ENCODE measurements around the gene LLCFC1.

The LLCFC1 gene

DNA sequence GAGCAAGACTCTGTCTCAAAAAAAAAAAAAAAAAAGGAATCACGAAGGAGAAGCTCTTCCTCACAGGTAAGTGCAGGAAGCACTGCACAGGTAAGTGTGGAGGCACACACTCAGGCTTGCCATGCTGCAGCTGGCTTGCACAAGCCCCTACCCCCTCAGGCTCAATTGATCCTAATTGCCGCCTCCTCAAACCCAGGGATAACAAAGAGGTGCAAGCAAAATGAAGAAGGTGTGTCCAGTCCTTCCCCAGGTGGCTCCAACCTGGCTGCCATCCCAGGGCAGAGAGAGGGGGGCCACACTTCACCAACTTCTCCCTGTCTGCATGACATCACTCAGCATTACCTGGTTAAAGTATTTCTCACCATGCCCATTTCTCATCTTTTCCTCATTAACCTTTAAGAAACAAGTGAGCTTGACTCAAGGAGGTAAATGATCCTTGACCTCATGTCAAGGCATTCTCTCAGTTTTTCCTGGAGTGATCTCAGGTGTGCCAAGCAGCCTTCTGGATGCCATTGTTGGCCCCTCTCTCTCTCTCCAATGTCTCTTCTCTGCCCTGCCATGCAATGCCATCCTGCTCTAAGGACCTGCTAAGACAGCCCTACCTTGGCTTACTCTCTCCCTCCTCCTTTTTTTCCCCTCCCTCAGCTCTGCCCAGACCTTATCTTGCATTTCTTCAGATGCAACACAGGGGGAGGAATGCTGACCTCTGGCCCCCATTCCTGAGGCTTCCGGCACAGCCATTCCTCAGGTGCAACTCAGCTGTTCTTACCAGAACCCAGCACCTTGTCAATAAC is 40.7 kb upstream of the LLCFC1 start:
- Histone ChIP-seq H3K9ac (ENCODE audit: low read length in 2 of 2) (no peak overlapping the region), H3K4me3 (ENCODE audit: low read length in 2 of 2) (no peak overlapping the region), H3K27me3 (ENCODE audit: control insufficient read depth in 1 of 2, insufficient read depth in 2 of 2, low read length in 2 of 2) (peaks cover 0 to 5% of the 10 kb centered on the region in 2 donors), H3K36me3 (ENCODE audit: control insufficient read depth in 2 of 2, insufficient read depth in 2 of 2, low read length in 2 of 2) (no peaks in the 10 kb centered on the region), H3K4me1 (ENCODE audit: control insufficient read depth, insufficient read depth, low read length) (no peaks in the 10 kb centered on the region), H3K27ac (ENCODE audit: low read length) (no peak overlapping the region), H3K9me3 (ENCODE audit: control insufficient read depth in 2 of 2, low read length in 2 of 2) (no peaks in the 10 kb centered on the region)

DNA sequence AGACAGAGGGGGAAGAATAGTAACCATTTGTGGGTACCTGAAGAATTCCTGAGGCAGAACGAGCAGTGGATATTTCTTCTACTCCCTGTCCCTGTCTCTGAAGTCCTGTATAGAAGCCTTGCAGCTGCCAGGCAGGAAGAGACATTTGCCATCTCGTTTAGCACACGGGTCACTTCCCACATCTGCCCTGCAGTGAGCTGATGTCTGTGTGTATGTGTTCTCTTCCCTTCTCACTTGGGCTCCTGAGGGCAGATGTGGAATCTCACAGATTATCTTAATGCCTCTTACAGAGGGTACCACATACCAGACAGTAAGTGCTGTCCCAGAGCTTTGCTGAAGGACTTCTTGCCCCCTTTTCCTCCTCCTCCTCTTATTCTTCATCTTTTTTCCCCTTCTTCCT is 39.6 kb upstream of the LLCFC1 start:
- Histone ChIP-seq H3K27ac (ENCODE audit: low read length) (no peak overlapping the region), H3K4me1 (ENCODE audit: control insufficient read depth, insufficient read depth, low read length) (no peaks in the 10 kb centered on the region), H3K9ac (ENCODE audit: low read length in 2 of 2) (no peak overlapping the region), H3K9me3 (ENCODE audit: control insufficient read depth in 2 of 2, low read length in 2 of 2) (no peaks in the 10 kb centered on the region), H3K4me3 (ENCODE audit: low read length in 2 of 2) (no peak overlapping the region), H3K36me3 (ENCODE audit: control insufficient read depth in 2 of 2, insufficient read depth in 2 of 2, low read length in 2 of 2) (no peaks in the 10 kb centered on the region), H3K27me3 (ENCODE audit: control insufficient read depth in 1 of 2, insufficient read depth in 2 of 2, low read length in 2 of 2) (peaks cover 0 to 5% of the 10 kb centered on the region in 2 donors)

DNA sequence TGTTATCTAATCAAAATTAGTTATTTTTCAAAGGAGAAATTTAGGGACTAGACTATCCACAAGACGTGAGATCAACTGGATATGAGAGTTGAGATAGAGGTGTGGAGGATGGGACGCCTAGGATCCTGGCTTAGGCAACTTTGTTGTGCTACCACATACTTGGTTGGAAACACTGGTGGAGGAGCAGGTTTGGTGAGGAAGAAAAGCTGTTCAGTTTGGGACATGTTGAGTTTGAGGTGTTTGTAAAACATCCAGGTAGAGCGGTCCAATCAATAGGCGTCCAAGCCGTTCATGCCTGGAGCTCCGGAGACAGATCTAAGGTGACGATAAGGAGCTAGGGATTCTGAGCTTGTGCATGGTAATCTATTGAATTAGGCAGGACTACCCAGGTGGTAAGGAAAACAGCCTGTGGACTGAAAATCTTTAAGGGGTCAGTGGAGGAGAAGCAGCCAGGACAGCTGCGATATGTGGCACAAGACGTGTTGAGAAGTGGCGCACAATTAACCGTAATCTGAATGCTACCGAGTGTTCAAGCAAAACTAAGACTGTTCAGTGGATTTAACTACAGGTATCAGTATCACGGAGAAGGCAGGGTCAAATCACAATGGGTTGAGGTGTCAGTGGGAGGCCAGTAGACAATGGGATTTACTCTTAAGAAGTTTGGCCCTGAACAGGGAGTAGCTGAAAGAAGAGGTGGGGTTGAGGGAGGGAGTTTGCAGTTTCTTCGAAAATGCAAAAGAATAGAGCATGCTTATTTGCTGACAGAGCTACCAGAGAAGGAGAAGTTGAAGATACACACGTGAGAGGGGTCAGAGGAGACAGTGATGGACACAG is 37.6 kb upstream of the LLCFC1 start:
- Histone ChIP-seq H3K9ac (ENCODE audit: low read length in 2 of 2) (no peak overlapping the region), H3K4me3 (ENCODE audit: low read length in 2 of 2) (no peak overlapping the region), H3K27ac (ENCODE audit: low read length) (no peak overlapping the region), H3K4me1 (ENCODE audit: control insufficient read depth, insufficient read depth, low read length) (no peaks in the 10 kb centered on the region), H3K27me3 (ENCODE audit: control insufficient read depth in 1 of 2, insufficient read depth in 2 of 2, low read length in 2 of 2) (peaks cover 0 to 5% of the 10 kb centered on the region in 2 donors), H3K9me3 (ENCODE audit: control insufficient read depth in 2 of 2, low read length in 2 of 2) (no peaks in the 10 kb centered on the region), H3K36me3 (ENCODE audit: control insufficient read depth in 2 of 2, insufficient read depth in 2 of 2, low read length in 2 of 2) (no peaks in the 10 kb centered on the region)

DNA sequence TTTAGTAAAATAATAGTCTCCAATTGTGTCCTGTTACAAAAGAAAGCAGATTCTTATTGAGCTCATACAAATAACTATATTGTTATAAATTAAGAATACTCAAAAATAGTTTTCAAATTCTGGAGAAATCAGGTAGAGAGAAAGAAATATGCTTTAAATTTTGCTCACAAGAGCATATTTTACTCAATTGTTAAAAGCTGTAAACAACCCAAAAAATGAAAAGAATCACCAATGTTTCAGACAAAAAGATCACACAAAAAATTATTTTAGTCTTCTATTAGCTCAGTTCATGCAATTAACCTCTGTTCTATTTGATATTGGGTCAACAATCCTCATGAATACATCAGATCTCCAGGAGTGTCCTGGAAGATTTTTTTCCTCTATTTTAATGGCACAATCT is 35.2 kb upstream of the LLCFC1 start:
- H3K9ac ChIP-seq (ENCODE audit: low read length in 2 of 2): no peak overlapping the region
- no peaks in the 10 kb centered on the region for H3K9me3 ChIP-seq (ENCODE audit: control insufficient read depth in 2 of 2, low read length in 2 of 2)
- no peaks in the 10 kb centered on the region for H3K4me1 ChIP-seq (ENCODE audit: control insufficient read depth, insufficient read depth, low read length)
- H3K36me3 ChIP-seq (ENCODE audit: control insufficient read depth in 2 of 2, insufficient read depth in 2 of 2, low read length in 2 of 2): no peaks in the 10 kb centered on the region
- H3K27me3 ChIP-seq (ENCODE audit: control insufficient read depth in 1 of 2, insufficient read depth in 2 of 2, low read length in 2 of 2): no peaks in the 10 kb centered on the region
- H3K4me3 ChIP-seq (ENCODE audit: low read length in 2 of 2): no peak overlapping the region
- no peak overlapping the region for H3K27ac ChIP-seq (ENCODE audit: low read length)

DNA sequence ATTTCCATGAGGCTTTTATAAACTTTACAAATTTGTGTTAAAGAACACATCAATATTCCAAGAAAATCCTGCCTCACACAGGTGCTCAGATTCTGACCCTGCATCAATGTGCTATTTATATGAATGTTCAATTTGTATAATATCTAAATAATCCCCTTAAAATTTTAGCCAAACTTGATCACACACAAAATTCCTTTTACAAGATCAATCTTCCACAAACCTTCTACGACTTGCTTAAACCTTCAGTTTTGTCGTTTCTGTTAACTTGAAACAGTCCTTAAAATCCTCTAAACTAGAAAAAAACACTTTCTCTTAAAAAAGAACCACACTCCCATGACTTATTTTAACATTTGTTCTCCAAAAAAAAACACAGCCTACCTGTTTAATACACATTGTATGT is 33.5 kb upstream of the LLCFC1 start:
- H3K4me3 ChIP-seq (ENCODE audit: low read length in 2 of 2): no peak overlapping the region
- H3K4me1 ChIP-seq (ENCODE audit: control insufficient read depth, insufficient read depth, low read length): no peaks in the 10 kb centered on the region
- no peaks in the 10 kb centered on the region for H3K27me3 ChIP-seq (ENCODE audit: control insufficient read depth in 1 of 2, insufficient read depth in 2 of 2, low read length in 2 of 2)
- no peaks in the 10 kb centered on the region for H3K9me3 ChIP-seq (ENCODE audit: control insufficient read depth in 2 of 2, low read length in 2 of 2)
- no peaks in the 10 kb centered on the region for H3K36me3 ChIP-seq (ENCODE audit: control insufficient read depth in 2 of 2, insufficient read depth in 2 of 2, low read length in 2 of 2)
- no peak overlapping the region for H3K9ac ChIP-seq (ENCODE audit: low read length in 2 of 2)
- H3K27ac ChIP-seq (ENCODE audit: low read length): no peak overlapping the region

DNA sequence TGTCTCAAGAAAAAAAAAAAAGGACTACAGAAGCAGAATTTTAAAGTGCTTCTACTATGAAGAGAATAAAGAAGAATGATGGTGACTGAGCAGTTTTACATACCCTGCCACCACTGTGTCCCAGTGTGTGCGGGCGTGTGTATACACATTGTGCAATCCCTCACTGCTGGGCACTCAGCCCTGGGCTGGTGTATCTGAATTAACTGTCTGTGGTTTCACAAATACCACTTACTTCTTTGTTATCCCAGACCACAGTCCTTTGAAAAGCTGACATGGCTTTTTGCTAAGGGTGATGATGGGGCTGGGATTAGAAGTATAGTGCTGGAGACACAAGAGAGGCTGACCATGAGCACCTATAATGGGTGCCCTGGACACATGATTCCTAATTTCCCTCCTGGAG is 32.6 kb upstream of the LLCFC1 start:
- H3K27ac ChIP-seq (ENCODE audit: low read length): no peak overlapping the region
- no peaks in the 10 kb centered on the region for H3K36me3 ChIP-seq (ENCODE audit: control insufficient read depth in 2 of 2, insufficient read depth in 2 of 2, low read length in 2 of 2)
- no peaks in the 10 kb centered on the region for H3K27me3 ChIP-seq (ENCODE audit: control insufficient read depth in 1 of 2, insufficient read depth in 2 of 2, low read length in 2 of 2)
- no peak overlapping the region for H3K4me3 ChIP-seq (ENCODE audit: low read length in 2 of 2)
- no peak overlapping the region for H3K9ac ChIP-seq (ENCODE audit: low read length in 2 of 2)
- no peaks in the 10 kb centered on the region for H3K9me3 ChIP-seq (ENCODE audit: control insufficient read depth in 2 of 2, low read length in 2 of 2)
- no peaks in the 10 kb centered on the region for H3K4me1 ChIP-seq (ENCODE audit: control insufficient read depth, insufficient read depth, low read length)

DNA sequence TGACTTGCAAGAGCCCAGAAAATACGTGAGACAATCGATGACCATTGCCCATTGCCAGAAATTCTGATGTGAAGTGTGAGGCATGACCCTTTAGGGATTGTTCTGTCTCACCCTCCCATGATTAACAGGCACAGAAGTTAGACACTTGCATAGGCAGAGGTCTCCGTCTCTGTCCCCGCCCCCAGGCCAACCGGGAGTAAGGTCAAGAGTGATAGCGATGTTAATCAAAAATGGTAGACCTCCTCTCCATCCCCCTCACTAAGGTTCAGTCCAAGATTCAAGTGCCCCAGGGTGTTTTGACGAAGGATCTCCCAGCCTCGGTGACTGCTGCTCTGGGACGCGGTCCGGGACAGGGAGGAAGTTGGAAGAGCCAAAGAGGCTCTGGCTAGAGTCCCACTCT is 31.0 kb upstream of the LLCFC1 start:
- H3K4me1 ChIP-seq (ENCODE audit: control insufficient read depth, insufficient read depth, low read length): no peaks in the 10 kb centered on the region
- H3K27ac ChIP-seq (ENCODE audit: low read length): no peak overlapping the region
- H3K9me3 ChIP-seq (ENCODE audit: control insufficient read depth in 2 of 2, low read length in 2 of 2): no peaks in the 10 kb centered on the region
- H3K4me3 ChIP-seq (ENCODE audit: low read length in 2 of 2): no peak overlapping the region
- H3K27me3 ChIP-seq (ENCODE audit: control insufficient read depth in 1 of 2, insufficient read depth in 2 of 2, low read length in 2 of 2): no peaks in the 10 kb centered on the region
- H3K36me3 ChIP-seq (ENCODE audit: control insufficient read depth in 2 of 2, insufficient read depth in 2 of 2, low read length in 2 of 2): no peaks in the 10 kb centered on the region
- no peak overlapping the region for H3K9ac ChIP-seq (ENCODE audit: low read length in 2 of 2)

DNA sequence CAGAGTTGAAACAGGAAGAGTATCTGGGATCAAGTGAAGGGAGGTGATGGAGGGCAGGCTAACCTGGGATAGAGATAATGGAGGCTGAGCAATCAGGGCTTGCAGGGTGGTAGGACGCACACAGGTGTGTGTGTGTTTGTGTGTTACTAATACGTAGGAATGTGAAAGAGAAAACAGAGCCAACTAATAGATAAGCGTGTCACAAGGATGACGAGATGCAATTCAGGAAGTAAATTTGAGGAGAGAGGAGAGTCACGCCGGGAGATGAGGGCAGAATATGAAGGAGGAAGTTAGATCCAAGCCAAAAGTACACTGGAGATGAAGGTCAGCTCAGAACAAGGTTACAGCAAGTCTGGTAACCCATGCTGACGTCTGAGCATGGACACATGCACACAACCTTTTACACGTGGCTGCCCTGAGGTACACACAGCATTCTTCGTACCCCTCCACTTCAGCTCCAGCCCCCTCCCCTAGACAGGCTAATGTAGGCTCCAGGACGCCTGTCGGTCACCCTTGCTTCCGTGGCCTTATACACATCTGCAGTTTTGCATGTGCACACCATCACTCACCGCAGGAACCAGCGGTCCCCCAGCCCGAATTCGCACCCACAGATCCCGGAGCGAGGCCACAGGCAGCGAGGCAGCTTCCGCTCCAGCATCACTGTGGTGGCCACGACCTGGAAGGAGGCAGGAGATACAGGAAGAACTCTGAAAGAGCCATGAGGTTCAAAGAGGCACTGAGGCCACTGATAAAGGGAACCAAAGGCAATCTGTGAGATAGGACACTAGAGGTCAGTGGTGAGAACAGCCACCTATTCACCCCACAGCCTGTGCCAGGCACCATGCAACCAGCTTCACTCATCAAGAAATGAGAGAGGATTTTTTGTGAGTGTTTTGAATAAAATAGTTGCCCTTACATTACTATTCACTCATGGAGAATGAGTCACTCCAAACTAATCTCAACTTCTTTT is 30.1 kb upstream of the LLCFC1 start:
- no peaks in the 10 kb centered on the region for H3K27me3 ChIP-seq (ENCODE audit: control insufficient read depth in 1 of 2, insufficient read depth in 2 of 2, low read length in 2 of 2)
- no peak overlapping the region for H3K4me3 ChIP-seq (ENCODE audit: low read length in 2 of 2)
- no peak overlapping the region for H3K9ac ChIP-seq (ENCODE audit: low read length in 2 of 2)
- no peaks in the 10 kb centered on the region for H3K36me3 ChIP-seq (ENCODE audit: control insufficient read depth in 2 of 2, insufficient read depth in 2 of 2, low read length in 2 of 2)
- no peaks in the 10 kb centered on the region for H3K4me1 ChIP-seq (ENCODE audit: control insufficient read depth, insufficient read depth, low read length)
- no peak overlapping the region for H3K27ac ChIP-seq (ENCODE audit: low read length)
- H3K9me3 ChIP-seq (ENCODE audit: control insufficient read depth in 2 of 2, low read length in 2 of 2): no peaks in the 10 kb centered on the region

DNA sequence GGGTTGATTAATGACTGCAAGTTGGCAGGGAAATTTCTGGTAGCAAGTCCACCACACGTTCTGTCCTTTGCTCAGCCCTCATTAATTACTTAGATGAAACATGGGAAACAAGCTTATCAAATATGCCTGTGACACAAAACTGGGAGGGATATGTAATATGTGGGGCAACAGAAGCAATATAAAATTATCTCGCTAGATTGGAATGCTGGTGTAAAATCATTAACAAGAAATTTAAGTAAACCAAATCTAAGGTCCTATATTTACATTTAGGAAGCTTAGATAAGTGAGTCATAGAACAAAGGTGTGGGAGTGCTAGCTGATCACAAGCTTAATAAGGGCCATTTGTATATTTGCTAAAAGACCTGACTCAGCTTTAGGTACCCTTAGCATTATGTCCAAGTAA is 29.3 kb upstream of the LLCFC1 start:
- H3K9me3 ChIP-seq (ENCODE audit: control insufficient read depth in 2 of 2, low read length in 2 of 2): no peaks in the 10 kb centered on the region
- no peaks in the 10 kb centered on the region for H3K27me3 ChIP-seq (ENCODE audit: control insufficient read depth in 1 of 2, insufficient read depth in 2 of 2, low read length in 2 of 2)
- no peaks in the 10 kb centered on the region for H3K4me1 ChIP-seq (ENCODE audit: control insufficient read depth, insufficient read depth, low read length)
- no peak overlapping the region for H3K4me3 ChIP-seq (ENCODE audit: low read length in 2 of 2)
- H3K9ac ChIP-seq (ENCODE audit: low read length in 2 of 2): no peak overlapping the region
- H3K27ac ChIP-seq (ENCODE audit: low read length): no peak overlapping the region
- H3K36me3 ChIP-seq (ENCODE audit: control insufficient read depth in 2 of 2, insufficient read depth in 2 of 2, low read length in 2 of 2): no peaks in the 10 kb centered on the region

DNA sequence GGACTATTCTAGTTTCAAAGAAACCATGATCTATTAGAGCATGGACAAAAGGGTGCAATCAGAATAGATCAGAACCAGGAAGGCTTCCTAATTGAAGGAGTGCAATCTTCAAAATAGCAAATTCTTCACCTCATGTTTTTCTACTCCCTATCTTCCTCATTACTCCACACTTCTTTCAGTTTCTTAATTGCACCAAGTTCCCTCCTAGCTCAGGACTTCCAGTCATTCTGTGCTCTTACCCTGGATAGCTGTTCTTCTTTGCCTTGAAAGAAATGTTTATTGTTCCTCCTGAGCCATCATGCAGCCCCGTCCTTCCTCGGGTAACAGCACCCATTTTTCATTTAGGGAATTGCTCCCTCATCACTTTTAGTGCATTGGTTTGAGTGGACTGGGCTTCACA is 28.8 kb upstream of the LLCFC1 start:
- H3K36me3 ChIP-seq (ENCODE audit: control insufficient read depth in 2 of 2, insufficient read depth in 2 of 2, low read length in 2 of 2): no peaks in the 10 kb centered on the region

More for the DNA sequence above, 28.8 kb upstream of the LLCFC1 start:
- Histone ChIP-seq H3K4me3 (ENCODE audit: low read length in 2 of 2) (no peak overlapping the region), H3K9me3 (ENCODE audit: control insufficient read depth in 2 of 2, low read length in 2 of 2) (no peaks in the 10 kb centered on the region), H3K4me1 (ENCODE audit: control insufficient read depth, insufficient read depth, low read length) (no peaks in the 10 kb centered on the region), H3K27me3 (ENCODE audit: control insufficient read depth in 1 of 2, insufficient read depth in 2 of 2, low read length in 2 of 2) (no peaks in the 10 kb centered on the region), H3K27ac (ENCODE audit: low read length) (no peak overlapping the region), H3K9ac (ENCODE audit: low read length in 2 of 2) (no peak overlapping the region)
